ENCODE data around the gene SETD4. TPM values are rescaled to one million over a fixed set of nuclear protein-coding genes. Genes with fewer than 3 reads are reported as not detected.

The SETD4 gene
- total and polyA plus RNA-seq, 2 of the 13 experiments (the other 11 are each of a cell fraction or from before 2014, with no cell fraction given): 7.1 to 14.4 TPM

- TF ChIP-seq, protein P1, sequence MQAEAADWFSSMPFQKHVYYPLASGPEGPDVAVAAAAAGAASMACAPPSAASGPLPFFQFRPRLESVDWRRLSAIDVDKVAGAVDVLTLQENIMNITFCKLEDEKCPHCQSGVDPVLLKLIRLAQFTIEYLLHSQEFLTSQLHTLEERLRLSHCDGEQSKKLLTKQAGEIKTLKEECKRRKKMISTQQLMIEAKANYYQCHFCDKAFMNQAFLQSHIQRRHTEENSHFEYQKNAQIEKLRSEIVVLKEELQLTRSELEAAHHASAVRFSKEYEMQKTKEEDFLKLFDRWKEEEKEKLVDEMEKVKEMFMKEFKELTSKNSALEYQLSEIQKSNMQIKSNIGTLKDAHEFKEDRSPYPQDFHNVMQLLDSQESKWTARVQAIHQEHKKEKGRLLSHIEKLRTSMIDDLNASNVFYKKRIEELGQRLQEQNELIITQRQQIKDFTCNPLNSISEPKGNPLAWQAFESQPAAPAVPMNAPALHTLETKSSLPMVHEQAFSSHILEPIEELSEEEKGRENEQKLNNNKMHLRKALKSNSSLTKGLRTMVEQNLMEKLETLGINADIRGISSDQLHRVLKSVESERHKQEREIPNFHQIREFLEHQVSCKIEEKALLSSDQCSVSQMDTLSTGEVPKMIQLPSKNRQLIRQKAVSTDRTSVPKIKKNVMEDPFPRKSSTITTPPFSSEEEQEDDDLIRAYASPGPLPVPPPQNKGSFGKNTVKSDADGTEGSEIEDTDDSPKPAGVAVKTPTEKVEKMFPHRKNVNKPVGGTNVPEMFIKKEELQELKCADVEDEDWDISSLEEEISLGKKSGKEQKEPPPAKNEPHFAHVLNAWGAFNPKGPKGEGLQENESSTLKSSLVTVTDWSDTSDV (CRISPR knock-in tag; IDR thresholded peaks at IDR 0.05): no peak
- TF ChIP-seq MAFK (conservative IDR thresholded peaks at IDR 0.05 in 1 of 2, IDR thresholded peaks at IDR 0.05 in 1 of 2; ENCODE audit: low read length in 2 of 2): peak; percentile 22 to 61; a peak in 2 of 4 replicates
Observed at GRCh38 chr21:36080386-36080785, 20.1 kb upstream of the SETD4 start (continued).

GRCh38 chr21:36079671-36080070 lies 19.3 kb upstream of the SETD4 start:
- ATAC-seq (no peak), FAIRE-seq (no peak), DNase-seq (ENCODE audit: low spot score) (no peak)
- Histone ChIP-seq H3K9ac (ENCODE audit: insufficient read depth, low read depth, low read length) (peak overlapping the region; percentile 58; the same call in 1 of the 2 replicates), H3K27ac (ENCODE audit: extremely low read length, insufficient read depth, low read length) (no peak overlapping the region), H3K27me3 (ENCODE audit: control insufficient read depth in 1 of 2, insufficient read depth in 2 of 2, low read length in 2 of 2) (no peaks in the 10 kb centered on the region; a peak in 1 of 5 replicates), H3K4me2 (ENCODE audit: low read depth, low read length) (peak overlapping the region; percentile 86), H3K79me2 (ENCODE audit: insufficient read depth, low read length) (no peaks in the 10 kb centered on the region), H3K9me3 (ENCODE audit: low read length) (no peaks in the 10 kb centered on the region), H2AFZ (ENCODE audit: low read length) (peak overlapping the region; percentile 85), H4K20me1 (ENCODE audit: insufficient read depth, low read length) (no peaks in the 10 kb centered on the region), H3K4me1 (ENCODE audit: insufficient read depth, low read length) (peaks cover 17% of the 10 kb centered on the region), H3K4me3 (replicated peaks in 1 of 3; ENCODE audit: insufficient read depth in 1 of 3, low read depth in 2 of 3, low read length in 3 of 3) (peak overlapping the region; percentile 17 to 62 (median 60); a peak in 2 of 6 replicates), H3K36me3 (replicated peaks in 1 of 2; ENCODE audit: control insufficient read depth in 1 of 2, insufficient read depth in 2 of 2, low read length in 2 of 2) (no peaks in the 10 kb centered on the region)
- POLR2A ChIA-PET: interaction anchor here (2.1 kb wide), 1 partner anchor 20 kb away, joined by 7 read pairs; the partner anchor contains the start of gene SETD4
- no TSS peak for BruUV-seq (replicated peaks)
- in situ Hi-C loops (cut with HindIII; ENCODE audit: extremely low pct_ligation_motif_present, low pct_unique_long_range_greater_than_20kb) (no loop called here), intact Hi-C loops (cut with micrococcal nuclease; ENCODE audit: unreplicated experiment) (no loop called here)
- 62% methylated on average over 8 of the region's 8 CpGs for WGBS (ENCODE audit: low lambda C conversion rate)
- CTCF ChIA-PET (ENCODE audit: low intra/inter-chr PET ratio, low total read pairs): no interaction called here
- TF ChIP-seq ZNF556 (CRISPR knock-in tag; IDR thresholded peaks at IDR 0.05; ENCODE audit: borderline replicate concordance): no peak
- TF ChIP-seq ZFP41 (CRISPR knock-in tag; IDR thresholded peaks at IDR 0.05; ENCODE audit: borderline replicate concordance): no peak
- no peak for TF ChIP-seq KLF6 (CRISPR knock-in tag; IDR thresholded peaks at IDR 0.05)
- no peak for TF ChIP-seq MAFG (CRISPR knock-in tag; IDR thresholded peaks at IDR 0.05)

All from HepG2 (cell line).